GM23338 (cell line): ENCODE measurements around the gene SLC39A11. TPM values are rescaled to one million over a fixed set of nuclear protein-coding genes. Genes with fewer than 3 reads are reported as not detected.

ENCODE experiments used
- ATAC-seq: fragments of 200-7000 bp; cut with Tn5 transposase; 3 replicates; pipeline ENCODE4 v1.9.1; 2020
- DNase-seq: peaks from one replicate; pipeline ENCODE4 v3.0.0-alpha.2; 2015; ENCODE audit warnings: low spot score
- H2AFZ ChIP-seq: fragments of 200-600 bp; sonication (generic); 2 replicates; pipeline ENCODE4 v1.8.0; 2016; ENCODE audit warnings: antibody characterized with exemption, mild to moderate bottlenecking, moderate library complexity
- H3F3A ChIP-seq: fragments of 200-600 bp; sonication (generic); replicated peaks from 2 replicates; pipeline ENCODE4 v1.8.0; 2017; ENCODE audit warnings: antibody characterized with exemption, mixed run types, low read depth
- H3K27ac ChIP-seq: fragments of 200-600 bp; sonication (generic); 2 replicates; pipeline ENCODE4 v1.6.1; 2016; ENCODE audit warnings: low read depth
- H3K27me3 ChIP-seq: fragments of 200-600 bp; sonication (generic); 2 replicates; pipeline ENCODE4 v1.8.0; 2016; ENCODE audit warnings: mild to moderate bottlenecking, mixed run types, moderate library complexity; ENCODE audit not compliant: insufficient read depth
- H3K36me3 ChIP-seq: fragments of 200-600 bp; sonication (generic); 2 replicates; pipeline ENCODE4 v1.8.0; 2016; ENCODE audit warnings: mild to moderate bottlenecking; ENCODE audit not compliant: insufficient read depth
- H3K4me1 ChIP-seq: fragments of 200-600 bp; sonication (generic); 2 replicates; pipeline ENCODE4 v1.8.0; 2016; ENCODE audit warnings: mild to moderate bottlenecking, moderate library complexity; ENCODE audit not compliant: insufficient read depth
- H3K4me2 ChIP-seq: fragments of 200-600 bp; sonication (generic); 2 replicates; pipeline ENCODE4 v1.7.1; 2017; ENCODE audit warnings: mixed run types
- H3K4me3 ChIP-seq: fragments of 200-600 bp; sonication (generic); 2 replicates; pipeline ENCODE4 v1.6.1; 2016; ENCODE audit warnings: mixed run types
- H3K79me2 ChIP-seq: fragments of 200-600 bp; sonication (generic); replicated peaks from 2 replicates; pipeline ENCODE4 v1.8.0; 2017; ENCODE audit warnings: mild to moderate bottlenecking; ENCODE audit not compliant: insufficient read depth
- H3K9me2 ChIP-seq: fragments of 200-600 bp; sonication (generic); 2 replicates; pipeline ENCODE4 v1.8.0; 2017; ENCODE audit not compliant: insufficient read depth
- H4K20me1 ChIP-seq: fragments of 200-600 bp; sonication (generic); replicated peaks from 2 replicates; pipeline ENCODE4 v1.8.0; 2017; ENCODE audit warnings: mild to moderate bottlenecking; ENCODE audit not compliant: insufficient read depth
- H3K27ac Mint-ChIP-seq: 2 replicates; pipeline ENCODE4 v1.8.0; 2020; ENCODE audit warnings: inconsistent platforms, mild to moderate bottlenecking, moderate library complexity, mixed read lengths
- H3K27me3 Mint-ChIP-seq: 3 replicates; pipeline ENCODE4 v1.8.0; 2022; ENCODE audit warnings: low read depth, mild to moderate bottlenecking, moderate library complexity, mixed read lengths, inconsistent platforms; ENCODE audit not compliant: insufficient read depth, poor library complexity
- H3K36me3 Mint-ChIP-seq: 3 replicates; pipeline ENCODE4 v1.8.0; 2021; ENCODE audit warnings: low read depth, mild to moderate bottlenecking, inconsistent platforms, moderate library complexity, mixed read lengths
- H3K4me1 Mint-ChIP-seq: 3 replicates; pipeline ENCODE4 v1.8.0; 2020; ENCODE audit warnings: mild to moderate bottlenecking, inconsistent platforms, mixed read lengths
- H3K4me3 Mint-ChIP-seq: 3 replicates; pipeline ENCODE4 v1.8.0; 2021; ENCODE audit warnings: moderate library complexity, mild to moderate bottlenecking, inconsistent platforms, mixed read lengths
- H3K9me3 Mint-ChIP-seq: 3 replicates; pipeline ENCODE4 v1.8.0; 2020; ENCODE audit warnings: moderate library complexity, mild to moderate bottlenecking, inconsistent platforms, mixed read lengths
- CREB1 ChIP-seq: fragments of 250-450 bp; sonication (Bioruptor Pico); IDR thresholded peaks from 2 replicates; pipeline ENCODE4 v1.5.0; 2020; ENCODE audit warnings: low read depth, mild to moderate bottlenecking, moderate library complexity
- CTCF ChIP-seq, 2 experiments: fragments of 200-600 bp in 1 of 2; sonication (generic) in 1 of 2; conservative IDR thresholded peaks; 2 replicates each; pipeline versions ENCODE4 v1.5.1 to v1.6.1; 2016 to 2017; ENCODE audit warnings: antibody characterized with exemption in 2 of 2, low read depth in 2 of 2, mild to moderate bottlenecking in 2 of 2, moderate library complexity in 1 of 2
- ETS1 ChIP-seq: IDR thresholded peaks from 2 replicates; pipeline ENCODE4 v1.6.1; 2016; ENCODE audit warnings: antibody characterized with exemption
- EZH2 ChIP-seq: fragments of 200-600 bp; sonication (generic); IDR thresholded peaks from one replicate; pipeline ENCODE4 v1.8.0; 2017; ENCODE audit warnings: antibody characterized with exemption, mild to moderate bottlenecking, low read depth; ENCODE audit not compliant: unreplicated experiment
- EZH2phosphoT487 ChIP-seq: fragments of 200-600 bp; sonication (generic); IDR thresholded peaks from one replicate; pipeline ENCODE4 v1.8.1; 2018; ENCODE audit warnings: antibody characterized with exemption; ENCODE audit not compliant: unreplicated experiment
- JUNB ChIP-seq: IDR thresholded peaks from one replicate; pipeline ENCODE4 v1.6.1; 2016; ENCODE audit warnings: antibody characterized with exemption; ENCODE audit not compliant: unreplicated experiment
- NANOG ChIP-seq: IDR thresholded peaks from 2 replicates; pipeline ENCODE4 v1.6.1; 2016; ENCODE audit warnings: antibody characterized with exemption, borderline replicate concordance
- POLR2AphosphoS5 ChIP-seq: IDR thresholded peaks from 2 replicates; pipeline ENCODE4 v1.6.1; 2016; ENCODE audit warnings: antibody characterized with exemption, low read depth
- REST ChIP-seq: IDR thresholded peaks from one replicate; pipeline ENCODE4 v1.6.1; 2018; ENCODE audit warnings: antibody characterized with exemption; ENCODE audit not compliant: unreplicated experiment
- STAT1 ChIP-seq: IDR thresholded peaks from one replicate; pipeline ENCODE4 v1.6.1; 2016; ENCODE audit warnings: antibody characterized with exemption; ENCODE audit not compliant: unreplicated experiment
- ZNF114 ChIP-seq: fragments of 250-450 bp; sonication (Bioruptor Pico); IDR thresholded peaks from 2 replicates; pipeline ENCODE4 v1.5.0; 2020; ENCODE audit warnings: mild to moderate bottlenecking, moderate library complexity
- ZNF462 ChIP-seq: fragments of 250-450 bp; sonication (Bioruptor Pico); IDR thresholded peaks from 2 replicates; pipeline ENCODE4 v1.5.0; 2020; ENCODE audit warnings: mild to moderate bottlenecking, moderate library complexity
- polyA plus RNA-seq: library from polyadenylated mRNA; unstranded; fragments of >200 nt; fragmentation: Nextera tagmentation; extraction: Ambion mirVana; gene quantifications from 2 replicates; pipeline ENCODE4 v1.2.1, GENCODE V29; 2016
- total RNA-seq: library from RNA; depleted of rRNA; stranded (reverse); fragments of >200 nt; shearing (Covaris generic); gene quantifications from 2 replicates; pipeline ENCODE4 v1.2.3, GENCODE V29; 2014

Gene SLC39A11
- total and polyA plus RNA-seq, 2 experiments from 2014 or later: 10.8 to 18.1 TPM

- no peak overlapping the region for H3K27ac ChIP-seq
- H3K4me2 ChIP-seq: no peak overlapping the region
- DNase-seq (no peak), ATAC-seq (no peak)
- Mint-ChIP-seq H3K27ac (no peak overlapping the region), H3K4me1 (peaks cover 2% of the 10 kb centered on the region; the same call in 2 of the 3 replicates), H3K27me3 (no peaks in the 10 kb centered on the region), H3K4me3 (no peak overlapping the region), H3K36me3 (0 out of 3 replicates have a peak, but pooled peaks cover 2% of the 10 kb centered on the region), H3K9me3 (peaks cover 4% of the 10 kb centered on the region; the same call in 1 of the 3 replicates)
- TF ChIP-seq ZNF114 (CRISPR knock-in tag) (no peak), JUNB (no peak), ETS1 (no peak), ZNF462 (CRISPR knock-in tag) (no peak), POLR2AphosphoS5 (no peak), CTCF (conservative IDR thresholded peaks at IDR 0.05; ENCODE audit: low read depth in 2 of 2) (no peak), EZH2 (no peak), CREB1 (no peak), REST (no peak), NANOG (no peak), STAT1 (no peak), EZH2phosphoT487 (no peak)
- no peaks in the 10 kb centered on the region for H3K36me3 ChIP-seq
- no peaks in the 10 kb centered on the region for H3K9me2 ChIP-seq
- H3K27me3 ChIP-seq: no peaks in the 10 kb centered on the region
- no peak overlapping the region for H3K4me3 ChIP-seq
- H3F3A ChIP-seq: no peaks in the 10 kb centered on the region
- no peaks in the 10 kb centered on the region for H4K20me1 ChIP-seq
- H3K4me1 ChIP-seq: no peaks in the 10 kb centered on the region
- H2AFZ ChIP-seq: no peak overlapping the region
- H3K79me2 ChIP-seq: no peaks in the 10 kb centered on the region; the same call in 1 of the 2 replicates
These were observed 49.4 kb downstream of the SLC39A11 start for GRCh38 chr17:73042809-73043685.
